ENCODE data around the gene PHKG2.
"Not testable (repeated sequence)": the region's sequence is repeated elsewhere in the genome, so short reads cannot be mapped to it uniquely, and the experiment has no call there.

PHKG2 gene

GRCh38 chr16:30747799-30748633, at the start of gene PHKG2:
Gene PHKG2 (plus strand): TSS chr16:30748425. CDS start chr16:30748821, 396 bp downstream.
- peak within 1 kb of the TSS; percentile 71 to 75 for H3K9ac ChIP-seq (ENCODE audit: low read length in 2 of 2)
- peaks cover 10% of the 10 kb centered on the region for H3K4me1 ChIP-seq (ENCODE audit: control insufficient read depth, insufficient read depth, low read length)
- H3K27ac ChIP-seq (ENCODE audit: low read length), result peak within 1 kb of the TSS; percentile 67
- H3K4me3 ChIP-seq (ENCODE audit: low read length in 2 of 2), result peak within 1 kb of the TSS; percentile 81 to 95
- H3K36me3 ChIP-seq (ENCODE audit: control insufficient read depth in 2 of 2, insufficient read depth in 2 of 2, low read length in 2 of 2), result peaks cover 14 to 21% of the 10 kb centered on the region in 2 donors
- no peaks in the 10 kb centered on the region for H3K27me3 ChIP-seq (ENCODE audit: control insufficient read depth in 1 of 2, insufficient read depth in 2 of 2, low read length in 2 of 2)
- H3K9me3 ChIP-seq (ENCODE audit: control insufficient read depth in 2 of 2, low read length in 2 of 2), result no peaks in the 10 kb centered on the region

GRCh38 chr16:30698816-30699614, 49.2 kb upstream of the PHKG2 start, which contains the start of gene SRCAP:
Gene SRCAP (plus strand): TSS chr16:30699171. CDS start chr16:30700825, 1,654 bp downstream.
- Histone ChIP-seq H3K27me3 (ENCODE audit: control insufficient read depth in 1 of 2, insufficient read depth in 2 of 2, low read length in 2 of 2) (no peaks in the 10 kb centered on the region), H3K27ac (ENCODE audit: low read length) (peak within 1 kb of the TSS; percentile 99), H3K36me3 (ENCODE audit: control insufficient read depth in 2 of 2, insufficient read depth in 2 of 2, low read length in 2 of 2) (peaks cover 14 to 19% of the 10 kb centered on the region in 2 donors), H3K4me1 (ENCODE audit: control insufficient read depth, insufficient read depth, low read length) (peaks cover 24% of the 10 kb centered on the region), H3K9me3 (ENCODE audit: control insufficient read depth in 2 of 2, low read length in 2 of 2) (no peaks in the 10 kb centered on the region), H3K4me3 (ENCODE audit: low read length in 2 of 2) (peak within 1 kb of the TSS; percentile 62 to 93), H3K9ac (ENCODE audit: low read length in 2 of 2) (peak within 1 kb of the TSS; percentile 94 to 99)

GRCh38 chr16:30699615-30700099, 48.6 kb upstream of the PHKG2 start:
- Histone ChIP-seq H3K27me3 (ENCODE audit: control insufficient read depth in 1 of 2, insufficient read depth in 2 of 2, low read length in 2 of 2) (no peaks in the 10 kb centered on the region), H3K4me3 (ENCODE audit: low read length in 2 of 2) (peak overlapping the region; percentile 62 to 93), H3K36me3 (ENCODE audit: control insufficient read depth in 2 of 2, insufficient read depth in 2 of 2, low read length in 2 of 2) (peaks cover 21 to 25% of the 10 kb centered on the region in 2 donors), H3K9ac (ENCODE audit: low read length in 2 of 2) (peak overlapping the region; percentile 75 to 94), H3K4me1 (ENCODE audit: control insufficient read depth, insufficient read depth, low read length) (peaks cover 24% of the 10 kb centered on the region), H3K9me3 (ENCODE audit: control insufficient read depth in 2 of 2, low read length in 2 of 2) (no peaks in the 10 kb centered on the region), H3K27ac (ENCODE audit: low read length) (peak overlapping the region; percentile 99)

- Histone ChIP-seq H3K9ac (ENCODE audit: low read length in 2 of 2) (no peak overlapping the region), H3K4me3 (ENCODE audit: low read length in 2 of 2) (no peak overlapping the region), H3K9me3 (ENCODE audit: control insufficient read depth in 2 of 2, low read length in 2 of 2) (no peaks in the 10 kb centered on the region), H3K27me3 (ENCODE audit: control insufficient read depth in 1 of 2, insufficient read depth in 2 of 2, low read length in 2 of 2) (no peaks in the 10 kb centered on the region), H3K27ac (ENCODE audit: low read length) (no peak overlapping the region), H3K4me1 (ENCODE audit: control insufficient read depth, insufficient read depth, low read length) (peaks cover 24% of the 10 kb centered on the region), H3K36me3 (ENCODE audit: control insufficient read depth in 2 of 2, insufficient read depth in 2 of 2, low read length in 2 of 2) (peaks cover 25 to 31% of the 10 kb centered on the region in 2 donors)
Observed at GRCh38 chr16:30700491-30700890, 47.7 kb upstream of the PHKG2 start.

- peaks cover 27 to 36% of the 10 kb centered on the region in 2 donors for H3K36me3 ChIP-seq (ENCODE audit: control insufficient read depth in 2 of 2, insufficient read depth in 2 of 2, low read length in 2 of 2)
- H3K4me1 ChIP-seq (ENCODE audit: control insufficient read depth, insufficient read depth, low read length), result peaks cover 24% of the 10 kb centered on the region
- H3K27me3 ChIP-seq (ENCODE audit: control insufficient read depth in 1 of 2, insufficient read depth in 2 of 2, low read length in 2 of 2), result no peaks in the 10 kb centered on the region
- no peaks in the 10 kb centered on the region for H3K9me3 ChIP-seq (ENCODE audit: control insufficient read depth in 2 of 2, low read length in 2 of 2)
- H3K27ac ChIP-seq (ENCODE audit: low read length), result no peak overlapping the region
- no peak overlapping the region for H3K9ac ChIP-seq (ENCODE audit: low read length in 2 of 2)
- no peak overlapping the region for H3K4me3 ChIP-seq (ENCODE audit: low read length in 2 of 2)
Observed at GRCh38 chr16:30700971-30701370, 47.3 kb upstream of the PHKG2 start.

GRCh38 chr16:30703071-30703470, 45.2 kb upstream of the PHKG2 start:
- not testable (repeated sequence) for H3K9me3 ChIP-seq (ENCODE audit: control insufficient read depth in 2 of 2, low read length in 2 of 2); H3K9ac ChIP-seq (ENCODE audit: low read length in 2 of 2); H3K27ac ChIP-seq (ENCODE audit: low read length); H3K4me3 ChIP-seq (ENCODE audit: low read length in 2 of 2); H3K27me3 ChIP-seq (ENCODE audit: control insufficient read depth in 1 of 2, insufficient read depth in 2 of 2, low read length in 2 of 2)
- H3K4me1 ChIP-seq (ENCODE audit: control insufficient read depth, insufficient read depth, low read length), result peaks cover 16% of the 10 kb centered on the region
- H3K36me3 ChIP-seq (ENCODE audit: control insufficient read depth in 2 of 2, insufficient read depth in 2 of 2, low read length in 2 of 2), result peaks cover 45 to 57% of the 10 kb centered on the region in 2 donors

GRCh38 chr16:30703971-30704370, 44.3 kb upstream of the PHKG2 start:
- Histone ChIP-seq H3K27me3 (ENCODE audit: control insufficient read depth in 1 of 2, insufficient read depth in 2 of 2, low read length in 2 of 2) (no peaks in the 10 kb centered on the region), H3K36me3 (ENCODE audit: control insufficient read depth in 2 of 2, insufficient read depth in 2 of 2, low read length in 2 of 2) (peaks cover 47 to 61% of the 10 kb centered on the region in 2 donors)

GRCh38 chr16:30706046-30706445, 42.2 kb upstream of the PHKG2 start:
- H3K9me3 ChIP-seq (ENCODE audit: control insufficient read depth in 2 of 2, low read length in 2 of 2), result no peaks in the 10 kb centered on the region
- no peak overlapping the region for H3K9ac ChIP-seq (ENCODE audit: low read length in 2 of 2)
- H3K27me3 ChIP-seq (ENCODE audit: control insufficient read depth in 1 of 2, insufficient read depth in 2 of 2, low read length in 2 of 2), result no peaks in the 10 kb centered on the region
- H3K4me1 ChIP-seq (ENCODE audit: control insufficient read depth, insufficient read depth, low read length), result no peaks in the 10 kb centered on the region
- H3K4me3 ChIP-seq (ENCODE audit: low read length in 2 of 2), result no peak overlapping the region
- peaks cover 59 to 76% of the 10 kb centered on the region in 2 donors for H3K36me3 ChIP-seq (ENCODE audit: control insufficient read depth in 2 of 2, insufficient read depth in 2 of 2, low read length in 2 of 2)
- H3K27ac ChIP-seq (ENCODE audit: low read length), result no peak overlapping the region

More at GRCh38 chr16:30703971-30704370, 44.3 kb upstream of the PHKG2 start:
- Histone ChIP-seq H3K9me3 (ENCODE audit: control insufficient read depth in 2 of 2, low read length in 2 of 2) (no peaks in the 10 kb centered on the region), H3K4me3 (ENCODE audit: low read length in 2 of 2) (no peak overlapping the region), H3K4me1 (ENCODE audit: control insufficient read depth, insufficient read depth, low read length) (peaks cover 16% of the 10 kb centered on the region), H3K27ac (ENCODE audit: low read length) (no peak overlapping the region), H3K9ac (ENCODE audit: low read length in 2 of 2) (no peak overlapping the region)

- Histone ChIP-seq H3K9me3 (ENCODE audit: control insufficient read depth in 2 of 2, low read length in 2 of 2) (no peaks in the 10 kb centered on the region), H3K36me3 (ENCODE audit: control insufficient read depth in 2 of 2, insufficient read depth in 2 of 2, low read length in 2 of 2) (peaks cover 70 to 84% of the 10 kb centered on the region in 2 donors), H3K4me1 (ENCODE audit: control insufficient read depth, insufficient read depth, low read length) (no peaks in the 10 kb centered on the region), H3K27ac (ENCODE audit: low read length) (no peak overlapping the region), H3K9ac (ENCODE audit: low read length in 2 of 2) (no peak overlapping the region), H3K27me3 (ENCODE audit: control insufficient read depth in 1 of 2, insufficient read depth in 2 of 2, low read length in 2 of 2) (no peaks in the 10 kb centered on the region), H3K4me3 (ENCODE audit: low read length in 2 of 2) (no peak overlapping the region)
Observed at GRCh38 chr16:30710971-30711370, 37.3 kb upstream of the PHKG2 start.

- peaks cover 70 to 84% of the 10 kb centered on the region in 2 donors for H3K36me3 ChIP-seq (ENCODE audit: control insufficient read depth in 2 of 2, insufficient read depth in 2 of 2, low read length in 2 of 2)
- no peak overlapping the region for H3K9ac ChIP-seq (ENCODE audit: low read length in 2 of 2)
- no peaks in the 10 kb centered on the region for H3K9me3 ChIP-seq (ENCODE audit: control insufficient read depth in 2 of 2, low read length in 2 of 2)
- no peak overlapping the region for H3K4me3 ChIP-seq (ENCODE audit: low read length in 2 of 2)
- no peaks in the 10 kb centered on the region for H3K27me3 ChIP-seq (ENCODE audit: control insufficient read depth in 1 of 2, insufficient read depth in 2 of 2, low read length in 2 of 2)
- H3K4me1 ChIP-seq (ENCODE audit: control insufficient read depth, insufficient read depth, low read length), result no peaks in the 10 kb centered on the region
- H3K27ac ChIP-seq (ENCODE audit: low read length), result no peak overlapping the region
Observed at GRCh38 chr16:30711712-30712111, 36.5 kb upstream of the PHKG2 start.
